Stimulated activated memory B cell treated with anti-CD40 and anti-IgM and Interleukin-4, amounts not matched to agents 10 μg/mL and 1 μg/mL and 100 μg/mL, for 72 hours (primary cell): ENCODE results near the gene HS3ST3B1.
A peak's percentile ranks its signal among the peaks of the same experiment; 100 is the strongest.

Source experiments
- ATAC-seq: fragments of 150-1000 bp; cut with Tn5 transposase; 2 replicates; pipeline ENCODE4 v1.10.0; 2021
- H3K27ac Mint-ChIP-seq: one replicate; pipeline ENCODE4 v1.8.0; 2022; ENCODE audit warnings: mild to moderate bottlenecking, mixed read lengths
- H3K27me3 Mint-ChIP-seq: one replicate; pipeline ENCODE4 v1.8.0; 2022; ENCODE audit warnings: mixed read lengths
- H3K36me3 Mint-ChIP-seq: one replicate; pipeline ENCODE4 v1.8.0; 2022; ENCODE audit warnings: mixed read lengths
- H3K4me1 Mint-ChIP-seq: one replicate; pipeline ENCODE4 v1.8.0; 2022; ENCODE audit warnings: mixed read lengths
- H3K4me3 Mint-ChIP-seq: one replicate; pipeline ENCODE4 v1.8.0; 2022; ENCODE audit warnings: mild to moderate bottlenecking, moderate library complexity, mixed read lengths
- H3K9me3 Mint-ChIP-seq: one replicate; pipeline ENCODE4 v1.8.0; 2022; ENCODE audit warnings: mixed read lengths

HS3ST3B1 gene

DNA sequence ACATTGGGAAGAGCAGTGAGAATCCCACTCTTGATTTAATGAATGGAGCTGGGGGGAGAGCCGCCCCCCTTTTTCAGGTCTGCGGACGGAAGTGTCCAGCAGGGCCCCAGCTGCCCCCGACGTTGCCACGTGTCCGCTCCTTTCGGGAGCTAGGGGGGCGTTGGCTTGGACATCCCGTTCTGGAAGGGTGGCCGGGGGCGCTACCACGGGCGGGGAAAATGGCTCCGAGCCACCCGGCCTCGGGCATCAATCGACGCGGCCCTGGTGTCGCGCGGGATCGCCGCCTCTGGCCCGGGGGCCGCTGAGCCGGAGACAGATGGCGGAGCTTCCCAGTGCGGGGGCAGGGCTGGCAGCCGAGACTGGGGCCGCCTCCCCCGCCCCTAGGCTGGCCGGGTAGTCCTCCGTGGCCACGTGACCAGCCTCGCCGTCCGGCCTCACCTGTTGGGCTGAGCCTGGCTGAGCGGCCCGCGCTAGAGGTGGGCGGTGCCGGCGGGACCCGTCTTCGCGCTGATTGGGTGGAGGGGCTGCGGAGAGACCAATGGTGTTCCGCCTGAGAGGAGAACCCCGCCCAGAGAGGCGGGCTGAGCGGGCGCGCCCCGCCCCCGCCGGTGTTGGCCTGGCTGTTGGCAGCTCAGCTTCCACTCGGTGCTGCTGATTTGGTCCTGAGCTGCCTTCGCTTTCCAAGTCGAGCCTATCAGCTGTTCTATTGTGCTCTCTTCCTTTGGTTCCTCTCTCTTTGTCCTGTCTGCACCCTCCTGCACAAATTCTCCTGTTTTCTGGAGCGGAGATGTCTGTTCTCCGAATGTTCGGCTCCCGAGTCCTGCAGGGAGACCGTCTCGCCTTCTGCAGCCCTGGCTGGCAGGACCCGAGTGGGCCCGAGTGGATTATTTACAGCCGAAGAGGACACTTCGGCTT, 8.3 kb downstream of the HS3ST3B1 start:
- peaks cover 22% of the 10 kb centered on the region for H3K36me3 Mint-ChIP-seq
- ATAC-seq, result peak; percentile 94
- peaks cover 28% of the 10 kb centered on the region for H3K4me1 Mint-ChIP-seq
- H3K27me3 Mint-ChIP-seq, result peaks cover 56% of the 10 kb centered on the region
- peak overlapping the region; percentile 67 for H3K4me3 Mint-ChIP-seq
- no peaks in the 10 kb centered on the region for H3K9me3 Mint-ChIP-seq
- no peak overlapping the region for H3K27ac Mint-ChIP-seq

DNA sequence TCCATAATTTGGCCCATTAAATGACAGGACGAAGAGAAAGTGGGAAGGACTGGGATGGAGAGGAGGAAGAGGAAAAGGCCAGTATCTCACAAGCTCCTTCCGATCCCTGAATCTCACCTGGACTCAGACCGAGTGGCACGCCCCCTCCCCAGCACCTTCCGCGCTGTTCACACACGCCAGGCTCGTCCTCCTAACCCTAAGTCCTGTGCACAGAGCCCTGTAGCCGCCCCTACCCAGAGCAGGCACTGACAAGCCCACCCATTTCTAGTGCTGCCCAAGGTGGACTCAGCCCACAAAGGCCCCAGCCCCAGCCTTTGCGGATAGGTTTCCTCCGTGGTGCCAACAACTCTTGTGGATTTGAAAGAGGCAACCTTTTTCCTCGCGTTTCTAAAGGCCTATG, 9.2 kb downstream of the HS3ST3B1 start:
- Mint-ChIP-seq H3K36me3 (peaks cover 26% of the 10 kb centered on the region), H3K27me3 (peaks cover 53% of the 10 kb centered on the region), H3K4me3 (peak overlapping the region; percentile 11), H3K27ac (no peak overlapping the region), H3K4me1 (peaks cover 20% of the 10 kb centered on the region), H3K9me3 (no peaks in the 10 kb centered on the region)
- ATAC-seq, result no peak

GRCh38 chr17:14310605-14311004, 9.7 kb downstream of the HS3ST3B1 start:
- H3K4me3 Mint-ChIP-seq, result no peak overlapping the region
- H3K4me1 Mint-ChIP-seq, result peaks cover 19% of the 10 kb centered on the region
- no peak overlapping the region for H3K27ac Mint-ChIP-seq
- no peak for ATAC-seq
- no peaks in the 10 kb centered on the region for H3K9me3 Mint-ChIP-seq
- H3K36me3 Mint-ChIP-seq, result peaks cover 26% of the 10 kb centered on the region
- peaks cover 50% of the 10 kb centered on the region for H3K27me3 Mint-ChIP-seq

- H3K27me3 Mint-ChIP-seq, result peaks cover 50% of the 10 kb centered on the region
- no peak overlapping the region for H3K4me3 Mint-ChIP-seq
- H3K27ac Mint-ChIP-seq, result no peak overlapping the region
- H3K36me3 Mint-ChIP-seq, result peaks cover 26% of the 10 kb centered on the region
- ATAC-seq, result no peak
- H3K4me1 Mint-ChIP-seq, result peaks cover 19% of the 10 kb centered on the region
- no peaks in the 10 kb centered on the region for H3K9me3 Mint-ChIP-seq
These were observed 10.4 kb downstream of the HS3ST3B1 start for GRCh38 chr17:14311186-14311705.

GRCh38 chr17:14311981-14312380, 11.1 kb downstream of the HS3ST3B1 start:
- Mint-ChIP-seq H3K4me3 (no peak overlapping the region), H3K4me1 (peaks cover 19% of the 10 kb centered on the region), H3K27me3 (peaks cover 52% of the 10 kb centered on the region), H3K27ac (no peak overlapping the region), H3K36me3 (peaks cover 26% of the 10 kb centered on the region), H3K9me3 (no peaks in the 10 kb centered on the region)
- no peak for ATAC-seq

DNA sequence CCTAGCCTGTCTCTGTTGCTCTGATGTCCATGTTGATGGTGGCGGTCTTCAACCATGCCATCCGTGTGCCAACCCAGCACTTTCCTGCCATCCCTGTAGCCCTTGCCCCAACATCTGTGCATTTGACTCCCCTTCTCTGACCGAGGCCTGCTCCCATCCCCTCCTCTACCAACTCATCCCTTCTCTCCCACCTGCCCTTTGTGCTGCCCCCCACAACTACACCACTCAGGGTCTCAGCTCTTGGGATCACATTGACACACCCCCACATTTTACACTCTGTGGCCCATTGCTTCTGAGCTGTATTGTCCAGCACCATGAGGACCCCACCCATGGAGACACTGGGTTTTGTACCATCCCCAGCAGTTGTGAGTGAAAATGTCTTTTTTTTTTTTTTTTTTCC, 11.6 kb downstream of the HS3ST3B1 start:
- no peak overlapping the region for H3K4me3 Mint-ChIP-seq
- peaks cover 19% of the 10 kb centered on the region for H3K4me1 Mint-ChIP-seq
- no peak overlapping the region for H3K27ac Mint-ChIP-seq
- peaks cover 57% of the 10 kb centered on the region for H3K27me3 Mint-ChIP-seq
- peaks cover 26% of the 10 kb centered on the region for H3K36me3 Mint-ChIP-seq
- no peak for ATAC-seq
- H3K9me3 Mint-ChIP-seq, result no peaks in the 10 kb centered on the region

GRCh38 chr17:14316126-14316832, 15.4 kb downstream of the HS3ST3B1 start:
- ATAC-seq, result no peak
- H3K36me3 Mint-ChIP-seq, result peaks cover 22% of the 10 kb centered on the region
- no peak overlapping the region for H3K4me3 Mint-ChIP-seq
- H3K4me1 Mint-ChIP-seq, result peaks cover under 1% of the 10 kb centered on the region
- H3K9me3 Mint-ChIP-seq, result no peaks in the 10 kb centered on the region
- H3K27ac Mint-ChIP-seq, result no peak overlapping the region
- H3K27me3 Mint-ChIP-seq, result peaks cover 60% of the 10 kb centered on the region

- Mint-ChIP-seq H3K4me3 (no peak overlapping the region), H3K27ac (peak overlapping the region; percentile 34), H3K9me3 (no peaks in the 10 kb centered on the region), H3K27me3 (peaks cover 57% of the 10 kb centered on the region), H3K4me1 (peaks cover 6% of the 10 kb centered on the region), H3K36me3 (peaks cover 19% of the 10 kb centered on the region)
- no peak for ATAC-seq
These were observed 16.5 kb downstream of the HS3ST3B1 start for GRCh38 chr17:14317383-14317782.

- ATAC-seq, result no peak
- Mint-ChIP-seq H3K9me3 (no peaks in the 10 kb centered on the region), H3K27ac (no peak overlapping the region), H3K36me3 (peaks cover 12% of the 10 kb centered on the region), H3K4me3 (no peak overlapping the region), H3K4me1 (peaks cover 6% of the 10 kb centered on the region), H3K27me3 (peaks cover 47% of the 10 kb centered on the region)
These were observed 17.4 kb downstream of the HS3ST3B1 start for GRCh38 chr17:14318109-14318917.

- Mint-ChIP-seq H3K27ac (no peak overlapping the region), H3K36me3 (peaks cover 10% of the 10 kb centered on the region), H3K27me3 (peaks cover 43% of the 10 kb centered on the region), H3K4me3 (no peak overlapping the region), H3K9me3 (no peaks in the 10 kb centered on the region), H3K4me1 (peaks cover 6% of the 10 kb centered on the region)
- ATAC-seq, result no peak
These were observed 18.0 kb downstream of the HS3ST3B1 start for GRCh38 chr17:14318918-14319205.

GRCh38 chr17:14320098-14320497, 19.2 kb downstream of the HS3ST3B1 start:
- H3K27me3 Mint-ChIP-seq, result peaks cover 37% of the 10 kb centered on the region
- peaks cover 5% of the 10 kb centered on the region for H3K36me3 Mint-ChIP-seq
- H3K4me3 Mint-ChIP-seq, result no peak overlapping the region
- H3K9me3 Mint-ChIP-seq, result no peaks in the 10 kb centered on the region
- H3K4me1 Mint-ChIP-seq, result peaks cover 6% of the 10 kb centered on the region
- no peak for ATAC-seq
- no peak overlapping the region for H3K27ac Mint-ChIP-seq

DNA sequence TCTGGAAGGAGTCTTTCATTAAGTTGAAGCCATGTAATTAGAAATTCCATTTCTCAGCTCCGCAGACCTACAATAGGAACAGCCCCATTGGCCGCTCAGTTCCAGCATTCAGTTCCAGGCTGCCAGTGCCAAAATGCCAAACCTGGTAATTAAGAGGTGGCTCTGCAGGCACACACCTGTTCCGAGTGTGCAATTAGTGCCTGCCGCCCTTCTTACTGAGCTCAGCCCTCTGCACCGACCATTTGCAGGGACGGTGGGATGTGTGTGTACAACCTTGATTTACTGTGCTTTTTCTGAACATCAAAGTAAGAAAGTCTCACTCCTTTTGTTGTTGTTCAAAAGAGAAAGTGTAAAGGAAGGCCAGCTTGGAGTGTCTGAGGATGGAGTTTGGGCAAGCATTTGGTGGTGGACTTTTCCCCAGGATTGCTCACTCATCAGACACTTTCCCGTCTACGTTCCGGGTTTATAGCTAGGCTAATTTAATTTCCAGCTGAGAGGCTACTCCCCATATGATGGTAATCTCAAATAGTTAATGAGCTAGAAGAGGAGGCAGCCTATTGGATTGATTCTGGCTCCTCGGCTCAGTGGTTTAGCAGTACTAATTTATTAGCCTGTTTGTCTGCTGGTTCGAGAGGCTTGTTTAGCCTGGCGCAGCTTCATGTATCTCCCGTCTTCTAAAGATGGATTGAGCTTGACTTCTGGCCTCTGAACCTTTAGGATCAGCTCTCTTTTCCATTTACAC, 20.0 kb downstream of the HS3ST3B1 start:
- peaks cover 5% of the 10 kb centered on the region for H3K36me3 Mint-ChIP-seq
- no peaks in the 10 kb centered on the region for H3K9me3 Mint-ChIP-seq
- no peak overlapping the region for H3K27ac Mint-ChIP-seq
- peaks cover 37% of the 10 kb centered on the region for H3K27me3 Mint-ChIP-seq
- H3K4me3 Mint-ChIP-seq, result no peak overlapping the region
- ATAC-seq, result no peak
- peaks cover 6% of the 10 kb centered on the region for H3K4me1 Mint-ChIP-seq

DNA sequence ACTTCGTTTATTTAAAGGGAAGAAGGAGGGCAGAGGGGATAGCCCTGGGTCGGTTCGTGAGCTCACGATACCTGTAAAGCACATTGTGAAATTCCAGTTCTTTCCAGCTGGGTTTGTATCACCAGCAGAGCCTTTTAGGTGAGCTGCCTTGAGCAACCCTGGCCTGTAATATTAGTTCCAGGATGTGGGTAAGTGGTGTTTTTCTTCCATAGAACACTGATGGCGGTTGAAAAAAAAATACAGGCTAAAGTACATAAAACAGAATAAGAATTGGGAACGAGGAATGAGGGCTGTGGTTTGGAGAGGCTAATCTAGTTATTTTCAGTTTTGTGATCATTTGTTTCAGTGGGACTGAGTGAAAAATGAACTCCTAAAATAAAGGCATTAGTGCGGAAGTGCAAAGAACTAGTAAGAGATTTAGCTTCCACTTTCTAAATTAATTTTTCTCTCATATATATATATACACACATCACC, 20.6 kb downstream of the HS3ST3B1 start:
- H3K4me1 Mint-ChIP-seq, result peaks cover 6% of the 10 kb centered on the region
- no peak overlapping the region for H3K27ac Mint-ChIP-seq
- H3K4me3 Mint-ChIP-seq, result no peak overlapping the region

DNA sequence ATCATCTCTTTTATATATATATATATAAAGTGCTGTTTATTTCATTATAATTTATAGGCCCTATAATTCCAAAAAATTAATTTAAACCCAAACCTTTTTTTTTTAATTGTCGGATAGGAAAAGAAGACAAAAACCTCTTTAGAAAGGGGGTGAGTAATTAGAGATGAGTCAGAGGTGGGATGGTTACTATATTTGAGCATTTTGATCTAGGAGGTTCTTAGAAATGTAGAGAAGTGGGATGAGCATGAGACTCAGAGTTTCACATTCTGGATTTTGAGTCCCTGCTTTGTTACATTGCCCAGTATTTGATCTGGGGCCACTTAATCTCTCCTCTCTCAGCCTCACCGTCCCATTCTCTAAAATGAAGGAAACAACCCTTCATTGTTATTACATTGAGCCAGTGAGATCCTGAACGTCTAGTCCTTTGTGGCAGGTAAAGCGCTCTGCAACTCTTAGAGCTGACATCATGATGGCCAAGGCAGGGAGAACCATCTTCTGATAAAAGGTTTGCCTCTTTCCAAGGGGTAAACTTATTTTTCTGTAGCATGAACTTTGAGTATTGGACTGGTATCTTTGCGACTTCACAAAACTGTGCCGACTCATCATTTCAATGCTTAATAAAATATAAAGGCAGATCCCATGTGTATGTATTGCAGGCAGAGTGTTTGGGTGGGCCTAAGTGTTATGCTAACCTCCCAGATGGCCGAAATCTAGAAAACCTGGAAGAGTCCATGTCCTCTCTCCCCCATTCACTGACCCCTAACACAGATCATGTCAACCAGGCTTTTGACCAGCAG, 21.3 kb downstream of the HS3ST3B1 start:
- peaks cover 6% of the 10 kb centered on the region for H3K4me1 Mint-ChIP-seq
- no peak for ATAC-seq
- no peak overlapping the region for H3K27ac Mint-ChIP-seq
- H3K36me3 Mint-ChIP-seq, result peaks cover 5% of the 10 kb centered on the region
- no peak overlapping the region for H3K4me3 Mint-ChIP-seq
- peaks cover 33% of the 10 kb centered on the region for H3K27me3 Mint-ChIP-seq
- no peaks in the 10 kb centered on the region for H3K9me3 Mint-ChIP-seq

More for the DNA sequence above, 20.6 kb downstream of the HS3ST3B1 start:
- Mint-ChIP-seq H3K9me3 (no peaks in the 10 kb centered on the region), H3K27me3 (peaks cover 37% of the 10 kb centered on the region), H3K36me3 (peaks cover 5% of the 10 kb centered on the region)
- no peak for ATAC-seq
